Measurements from ENCODE around the gene F2RL3. TPM values are rescaled to one million over a fixed set of nuclear protein-coding genes. Genes with fewer than 3 reads are reported as not detected.

Gene F2RL3
- total and polyA plus RNA-seq, 9 of the 15 experiments (the other 6 are each of a cell fraction or from before 2014, with no cell fraction given), result 1.4 to 27.6 (median 11.9) TPM

GRCh38 chr19:16897029-16897855, 8.4 kb downstream of the F2RL3 start (continued):
- TF ChIP-seq GMEB1 (CRISPR knock-in tag; IDR thresholded peaks at IDR 0.05) (peak; percentile 90), KDM4B (IDR thresholded peaks at IDR 0.05; ENCODE audit: borderline replicate concordance in 2 of 2, low read depth in 1 of 2) (peak in 1 of 2 experiments; percentile 80; a peak in 1 of 4 replicates), ZBTB34 (CRISPR knock-in tag; IDR thresholded peaks at IDR 0.05) (no peak), RBM22 (IDR thresholded peaks at IDR 0.05; ENCODE audit: low read depth, low read length, poor library complexity, severe bottlenecking) (peak; percentile 85), TRIM25 (IDR thresholded peaks at IDR 0.05; ENCODE audit: borderline replicate concordance) (no peak), ELF4 (CRISPR knock-in tag; IDR thresholded peaks at IDR 0.05) (peak; percentile 75; the same call in 1 of the 2 replicates), SMAD3 (CRISPR knock-in tag; conservative IDR thresholded peaks at IDR 0.05) (no peak), TCF7 (IDR thresholded peaks at IDR 0.05; ENCODE audit: borderline replicate concordance) (no peak), ZNF76 (CRISPR knock-in tag; IDR thresholded peaks at IDR 0.05; ENCODE audit: borderline replicate concordance) (0 out of 2 replicates have a peak, but pooled peaks have one; percentile 41), TRIM24 (IDR thresholded peaks at IDR 0.05) (0 out of 4 replicates have a peak, but pooled peaks of 1 of the 2 experiments have one; percentile 16), CEBPG (CRISPR knock-in tag; IDR thresholded peaks at IDR 0.05) (no peak), CEBPG (tag; conservative IDR thresholded peaks at IDR 0.05 in 1 of 2, IDR thresholded peaks at IDR 0.05 in 1 of 2) (no peak), ZNF830 (CRISPR knock-in tag; IDR thresholded peaks at IDR 0.05) (0 out of 2 replicates have a peak, but pooled peaks have one; percentile 41), IFI16 (CRISPR knock-in tag; IDR thresholded peaks at IDR 0.05) (no peak), NFXL1 (CRISPR knock-in tag; IDR thresholded peaks at IDR 0.05) (no peak), SMARCA5 (IDR thresholded peaks at IDR 0.05) (no peak)
- TF ChIP-seq, protein P1, sequence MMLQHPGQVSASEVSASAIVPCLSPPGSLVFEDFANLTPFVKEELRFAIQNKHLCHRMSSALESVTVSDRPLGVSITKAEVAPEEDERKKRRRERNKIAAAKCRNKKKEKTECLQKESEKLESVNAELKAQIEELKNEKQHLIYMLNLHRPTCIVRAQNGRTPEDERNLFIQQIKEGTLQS (IDR thresholded peaks at IDR 0.05), result no peak
- TF ChIP-seq, protein P1 (CRISPR knock-in tag; conservative IDR thresholded peaks at IDR 0.05), result no peak
- TF ChIP-seq, protein P2, sequence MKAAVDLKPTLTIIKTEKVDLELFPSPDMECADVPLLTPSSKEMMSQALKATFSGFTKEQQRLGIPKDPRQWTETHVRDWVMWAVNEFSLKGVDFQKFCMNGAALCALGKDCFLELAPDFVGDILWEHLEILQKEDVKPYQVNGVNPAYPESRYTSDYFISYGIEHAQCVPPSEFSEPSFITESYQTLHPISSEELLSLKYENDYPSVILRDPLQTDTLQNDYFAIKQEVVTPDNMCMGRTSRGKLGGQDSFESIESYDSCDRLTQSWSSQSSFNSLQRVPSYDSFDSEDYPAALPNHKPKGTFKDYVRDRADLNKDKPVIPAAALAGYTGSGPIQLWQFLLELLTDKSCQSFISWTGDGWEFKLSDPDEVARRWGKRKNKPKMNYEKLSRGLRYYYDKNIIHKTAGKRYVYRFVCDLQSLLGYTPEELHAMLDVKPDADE (conservative IDR thresholded peaks at IDR 0.05; ENCODE audit: control insufficient read depth, low read depth, low read length), result 0 out of 2 replicates have a peak, but pooled peaks have one; percentile 19
